ENCODE measurements around the gene BHLHE41.
A peak's percentile ranks its signal among the peaks of the same experiment; 100 is the strongest.

BHLHE41 gene

GRCh38 chr12:26114720-26115401 is 10.0 kb downstream of the BHLHE41 start:
- no peak for FAIRE-seq
- TF ChIP-seq POLR2A (IDR thresholded peaks at IDR 0.05; ENCODE audit: low read depth, low read length): no peak
- DNase-seq (ENCODE audit: insufficient read length, low spot score): no peak

- FAIRE-seq (no peak), DNase-seq (ENCODE audit: insufficient read length, low spot score) (peak; percentile 86)
- peak; percentile 67 for TF ChIP-seq POLR2A (IDR thresholded peaks at IDR 0.05; ENCODE audit: low read depth, low read length)
These were observed 10.8 kb downstream of the BHLHE41 start for GRCh38 chr12:26113853-26114719.

GRCh38 chr12:26113181-26113654 is 11.6 kb downstream of the BHLHE41 start:
- DNase-seq (ENCODE audit: insufficient read length, low spot score) (no peak), FAIRE-seq (peak; percentile 30)
- TF ChIP-seq POLR2A (IDR thresholded peaks at IDR 0.05; ENCODE audit: low read depth, low read length): no peak

- TF ChIP-seq POLR2A (IDR thresholded peaks at IDR 0.05; ENCODE audit: low read depth, low read length): no peak
- peak; percentile 76 for FAIRE-seq
- DNase-seq (ENCODE audit: insufficient read length, low spot score): no peak
These were observed 12.1 kb downstream of the BHLHE41 start for GRCh38 chr12:26112703-26113147.

- no peak for DNase-seq (ENCODE audit: insufficient read length, low spot score)
- no peak for FAIRE-seq
- TF ChIP-seq POLR2A (IDR thresholded peaks at IDR 0.05; ENCODE audit: low read depth, low read length): no peak
These were observed 12.6 kb downstream of the BHLHE41 start for GRCh38 chr12:26112232-26112631.

- FAIRE-seq (no peak), DNase-seq (ENCODE audit: insufficient read length, low spot score) (no peak)
- TF ChIP-seq POLR2A (IDR thresholded peaks at IDR 0.05; ENCODE audit: low read depth, low read length): no peak
These were observed 15.4 kb downstream of the BHLHE41 start for GRCh38 chr12:26109343-26109881.

GRCh38 chr12:26108915-26109314 is 15.9 kb downstream of the BHLHE41 start:
- DNase-seq (ENCODE audit: insufficient read length, low spot score): no peak
- FAIRE-seq: no peak
- TF ChIP-seq POLR2A (IDR thresholded peaks at IDR 0.05; ENCODE audit: low read depth, low read length): no peak

- TF ChIP-seq POLR2A (IDR thresholded peaks at IDR 0.05; ENCODE audit: low read depth, low read length): no peak
- no peak for DNase-seq (ENCODE audit: insufficient read length, low spot score)
- no peak for FAIRE-seq
These were observed 18.5 kb downstream of the BHLHE41 start for GRCh38 chr12:26106347-26106746.

- FAIRE-seq (no peak), DNase-seq (ENCODE audit: insufficient read length, low spot score) (no peak)
- no peak for TF ChIP-seq POLR2A (IDR thresholded peaks at IDR 0.05; ENCODE audit: low read depth, low read length)
These were observed 21.9 kb downstream of the BHLHE41 start for GRCh38 chr12:26102953-26103352.

GRCh38 chr12:26101763-26102162 is 23.1 kb downstream of the BHLHE41 start:
- peak; percentile 36 for FAIRE-seq
- no peak for DNase-seq (ENCODE audit: insufficient read length, low spot score)
- no peak for TF ChIP-seq POLR2A (IDR thresholded peaks at IDR 0.05; ENCODE audit: low read depth, low read length)

GRCh38 chr12:26101350-26101734 is 23.5 kb downstream of the BHLHE41 start:
- DNase-seq (ENCODE audit: insufficient read length, low spot score): no peak
- TF ChIP-seq POLR2A (IDR thresholded peaks at IDR 0.05; ENCODE audit: low read depth, low read length): no peak
- FAIRE-seq: no peak

GRCh38 chr12:26100666-26101349 is 24.0 kb downstream of the BHLHE41 start:
- TF ChIP-seq POLR2A (IDR thresholded peaks at IDR 0.05; ENCODE audit: low read depth, low read length): no peak
- DNase-seq (ENCODE audit: insufficient read length, low spot score) (no peak), FAIRE-seq (no peak)

GRCh38 chr12:26097046-26097878 is 27.6 kb downstream of the BHLHE41 start:
- no peak for TF ChIP-seq POLR2A (IDR thresholded peaks at IDR 0.05; ENCODE audit: low read depth, low read length)
- FAIRE-seq (peak; percentile 92), DNase-seq (ENCODE audit: insufficient read length, low spot score) (no peak)
